ENCODE data around the gene SRPRB. TPM values are rescaled to one million over a fixed set of nuclear protein-coding genes. Genes with fewer than 3 reads are reported as not detected.

Gene SRPRB
- total and polyA plus RNA-seq, 3 donors from 2014 or later = 35.9 to 104 (median 42.7) TPM

DNA sequence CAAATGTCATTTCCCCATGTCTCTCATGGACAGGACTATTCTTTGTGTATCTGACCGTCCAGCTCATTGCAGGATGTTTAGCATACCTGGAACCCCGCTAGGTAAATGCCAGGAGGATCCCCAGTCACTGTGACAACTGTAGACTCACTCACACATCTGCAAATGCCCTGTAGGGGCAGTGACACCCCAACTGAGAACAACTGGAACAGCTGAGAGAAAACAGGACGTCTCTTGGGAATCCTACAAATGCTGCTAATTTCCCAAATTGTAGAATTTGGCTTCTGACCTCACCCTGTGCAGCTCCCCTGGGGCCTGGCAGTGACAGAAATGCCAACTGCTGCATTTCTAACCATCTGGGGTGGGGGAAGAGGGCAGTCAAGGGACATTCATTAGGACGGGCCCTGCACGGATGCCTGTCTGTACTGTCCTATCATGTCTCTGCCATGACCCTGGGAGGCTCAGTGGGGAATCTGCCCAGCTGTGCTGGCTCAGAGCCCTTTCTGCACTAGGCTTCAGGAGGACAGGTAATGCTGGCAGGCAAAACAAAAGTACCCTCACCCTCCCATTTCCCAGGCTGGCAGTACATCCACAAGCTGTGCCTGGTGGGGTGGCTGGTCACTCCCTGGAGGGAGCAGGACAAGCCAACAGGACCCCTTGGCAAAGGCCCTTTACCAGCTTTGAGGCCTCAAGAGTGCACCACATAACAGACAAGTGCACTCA is 59.7 kb downstream of the SRPRB start:
- H3K36me3 ChIP-seq (ENCODE audit: low read depth, missing control alignments) = no peaks in the 10 kb centered on the region
- intact Hi-C loops (cut with DNase I; ENCODE audit: low total_unique reads) = no loop called here
- no peak overlapping the region for H3K4me3 ChIP-seq
- peaks cover 12% of the 10 kb centered on the region for H3K4me1 ChIP-seq
- no peak for DNase-seq
- no peaks in the 10 kb centered on the region for H3K27me3 ChIP-seq
- H3K9me3 ChIP-seq = no peaks in the 10 kb centered on the region
- TF ChIP-seq, protein P1, sequence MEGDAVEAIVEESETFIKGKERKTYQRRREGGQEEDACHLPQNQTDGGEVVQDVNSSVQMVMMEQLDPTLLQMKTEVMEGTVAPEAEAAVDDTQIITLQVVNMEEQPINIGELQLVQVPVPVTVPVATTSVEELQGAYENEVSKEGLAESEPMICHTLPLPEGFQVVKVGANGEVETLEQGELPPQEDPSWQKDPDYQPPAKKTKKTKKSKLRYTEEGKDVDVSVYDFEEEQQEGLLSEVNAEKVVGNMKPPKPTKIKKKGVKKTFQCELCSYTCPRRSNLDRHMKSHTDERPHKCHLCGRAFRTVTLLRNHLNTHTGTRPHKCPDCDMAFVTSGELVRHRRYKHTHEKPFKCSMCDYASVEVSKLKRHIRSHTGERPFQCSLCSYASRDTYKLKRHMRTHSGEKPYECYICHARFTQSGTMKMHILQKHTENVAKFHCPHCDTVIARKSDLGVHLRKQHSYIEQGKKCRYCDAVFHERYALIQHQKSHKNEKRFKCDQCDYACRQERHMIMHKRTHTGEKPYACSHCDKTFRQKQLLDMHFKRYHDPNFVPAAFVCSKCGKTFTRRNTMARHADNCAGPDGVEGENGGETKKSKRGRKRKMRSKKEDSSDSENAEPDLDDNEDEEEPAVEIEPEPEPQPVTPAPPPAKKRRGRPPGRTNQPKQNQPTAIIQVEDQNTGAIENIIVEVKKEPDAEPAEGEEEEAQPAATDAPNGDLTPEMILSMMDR (IDR thresholded peaks at IDR 0.05) = no peak
- TF ChIP-seq POLR2A (IDR thresholded peaks at IDR 0.05) = no peak
- 83 to 95% methylated on average over 3 to 5 of the region's 5 CpGs for WGBS, 2 donors
- no peak overlapping the region for H3K27ac ChIP-seq

DNA sequence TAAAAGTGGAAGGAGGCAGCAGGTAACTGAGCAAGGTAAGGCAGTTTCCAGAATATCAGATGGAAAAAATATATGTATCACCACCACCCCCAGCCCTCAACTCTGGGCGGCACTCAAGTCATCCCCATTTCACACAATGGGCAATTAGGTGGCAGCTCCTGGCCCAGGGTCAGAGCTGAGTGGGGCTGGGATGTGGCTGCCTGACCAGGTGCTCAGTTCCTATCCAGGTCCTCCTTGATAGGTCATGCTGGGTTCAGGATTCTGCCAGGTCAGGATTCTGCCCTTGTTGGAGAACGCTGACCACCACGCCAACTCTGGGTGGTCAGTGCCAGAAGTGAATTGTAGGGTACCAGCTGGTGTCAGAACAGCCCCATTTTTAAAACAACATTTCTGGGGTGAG is 60.5 kb downstream of the SRPRB start:
- no peak for TF ChIP-seq POLR2A (IDR thresholded peaks at IDR 0.05)
- TF ChIP-seq, protein P1 (IDR thresholded peaks at IDR 0.05) = no peak
- intact Hi-C loops (cut with DNase I; ENCODE audit: low total_unique reads) = no loop called here
- H3K4me1 ChIP-seq = peaks cover 12% of the 10 kb centered on the region

DNA sequence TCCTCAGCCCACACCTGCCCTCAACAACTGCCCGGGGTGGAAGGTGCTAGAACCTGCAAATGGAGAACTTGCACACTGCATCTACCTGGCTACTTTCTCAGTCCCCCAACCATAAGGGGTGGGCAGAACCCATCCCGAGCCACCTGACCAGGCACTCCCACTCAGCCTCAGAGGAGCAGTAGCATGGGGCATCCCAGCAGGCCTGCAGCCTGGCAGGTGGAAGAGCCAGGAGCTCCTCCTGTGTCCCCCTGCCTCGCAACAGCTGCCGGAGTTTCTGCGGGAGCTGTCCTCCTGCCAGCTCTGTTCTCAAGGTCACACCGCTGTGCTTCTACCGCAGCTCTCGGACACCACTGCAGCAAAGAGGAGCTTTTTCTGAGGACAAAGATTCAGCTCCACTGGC is 62.6 kb downstream of the SRPRB start:
- Histone ChIP-seq H3K27ac (no peak overlapping the region), H3K27me3 (no peaks in the 10 kb centered on the region), H3K4me1 (peaks cover 12% of the 10 kb centered on the region), H3K36me3 (ENCODE audit: low read depth, missing control alignments) (no peaks in the 10 kb centered on the region), H3K9me3 (no peaks in the 10 kb centered on the region), H3K4me3 (no peak overlapping the region)
- TF ChIP-seq, protein P1 (IDR thresholded peaks at IDR 0.05) = no peak
- TF ChIP-seq POLR2A (IDR thresholded peaks at IDR 0.05) = no peak
- peak; percentile 22 for DNase-seq
- 17 to 57% methylated on average over 8 of the region's 8 CpGs for WGBS, 2 donors
- intact Hi-C loops (cut with DNase I; ENCODE audit: low total_unique reads) = no loop called here

More for the DNA sequence above, 60.5 kb downstream of the SRPRB start:
- no peaks in the 10 kb centered on the region for H3K9me3 ChIP-seq
- H3K27me3 ChIP-seq = no peaks in the 10 kb centered on the region
- no peak overlapping the region for H3K27ac ChIP-seq
- no peaks in the 10 kb centered on the region for H3K36me3 ChIP-seq (ENCODE audit: low read depth, missing control alignments)
- H3K4me3 ChIP-seq = no peak overlapping the region
- DNase-seq = no peak
- WGBS, 2 donors = 98 to 100% methylated on average over 1 to 3 of the region's 3 CpGs

DNA sequence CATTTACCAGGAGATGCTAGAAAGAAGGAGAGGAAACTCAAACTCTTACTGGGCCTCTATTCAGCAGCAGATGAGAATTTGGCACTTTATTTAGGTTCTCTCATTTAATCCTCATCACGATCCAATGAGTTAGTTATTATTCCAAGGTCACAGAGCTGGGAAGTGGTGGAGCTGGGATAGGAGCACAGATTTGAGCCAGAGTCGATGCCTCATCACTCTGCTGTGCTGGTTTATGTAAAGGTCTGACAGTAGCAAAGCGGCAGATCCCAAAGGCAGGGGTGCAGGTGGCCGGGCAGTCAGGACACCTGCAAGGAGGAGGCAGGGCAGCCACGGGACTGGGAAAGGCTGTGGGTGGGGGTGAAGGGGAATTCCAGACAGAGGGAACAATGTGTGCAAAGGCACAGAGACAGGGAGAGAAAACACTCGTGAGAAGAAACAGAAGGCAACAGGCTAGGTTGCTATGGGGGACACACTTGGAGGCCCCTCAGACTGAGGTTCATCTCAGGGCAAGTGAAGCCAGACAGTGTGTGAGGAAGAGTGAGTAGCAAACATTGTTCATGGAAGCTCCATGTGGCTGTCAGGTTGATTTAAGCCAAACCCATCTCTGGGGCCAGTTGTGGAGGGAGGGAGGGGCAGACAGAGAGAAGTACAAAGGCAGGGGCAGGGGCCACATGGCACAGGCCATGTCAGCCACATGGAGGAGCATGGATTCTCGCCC is 63.3 kb downstream of the SRPRB start:
- no peaks in the 10 kb centered on the region for H3K27me3 ChIP-seq
- peak; percentile 22 for DNase-seq
- intact Hi-C loops (cut with DNase I; ENCODE audit: low total_unique reads) = no loop called here
- H3K4me3 ChIP-seq = no peak overlapping the region
- H3K36me3 ChIP-seq (ENCODE audit: low read depth, missing control alignments) = no peaks in the 10 kb centered on the region
- no peak overlapping the region for H3K27ac ChIP-seq
- 39 to 53% methylated on average over 7 of the region's 7 CpGs for WGBS, 2 donors
- H3K9me3 ChIP-seq = no peaks in the 10 kb centered on the region
- TF ChIP-seq, protein P1 (IDR thresholded peaks at IDR 0.05) = no peak
- no peak for TF ChIP-seq POLR2A (IDR thresholded peaks at IDR 0.05)
- H3K4me1 ChIP-seq = peaks cover 12% of the 10 kb centered on the region

All from testis (tissue), 3 donors.